Measurements from ENCODE around the gene SLC23A2.

DNA sequence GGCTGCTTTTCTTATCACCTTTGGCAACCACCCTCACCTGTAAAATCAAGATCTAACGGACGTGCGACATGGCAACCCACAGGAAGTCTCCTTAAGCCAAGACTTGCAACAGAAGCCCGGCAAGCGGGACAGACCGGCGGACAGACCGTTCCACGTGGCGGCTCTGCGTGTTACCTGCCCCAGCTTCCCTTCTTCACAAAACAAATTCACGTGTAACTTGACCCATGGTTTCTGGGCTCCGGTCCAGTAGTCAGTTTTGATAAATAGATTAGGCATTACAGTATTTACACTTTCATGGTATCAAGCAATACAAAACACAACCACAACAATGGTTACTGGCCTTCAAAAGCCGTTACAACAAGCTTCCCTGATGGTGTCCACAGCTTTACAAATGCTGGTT, 145.8 kb downstream of the SLC23A2 start:
- TF ChIP-seq, protein P1, sequence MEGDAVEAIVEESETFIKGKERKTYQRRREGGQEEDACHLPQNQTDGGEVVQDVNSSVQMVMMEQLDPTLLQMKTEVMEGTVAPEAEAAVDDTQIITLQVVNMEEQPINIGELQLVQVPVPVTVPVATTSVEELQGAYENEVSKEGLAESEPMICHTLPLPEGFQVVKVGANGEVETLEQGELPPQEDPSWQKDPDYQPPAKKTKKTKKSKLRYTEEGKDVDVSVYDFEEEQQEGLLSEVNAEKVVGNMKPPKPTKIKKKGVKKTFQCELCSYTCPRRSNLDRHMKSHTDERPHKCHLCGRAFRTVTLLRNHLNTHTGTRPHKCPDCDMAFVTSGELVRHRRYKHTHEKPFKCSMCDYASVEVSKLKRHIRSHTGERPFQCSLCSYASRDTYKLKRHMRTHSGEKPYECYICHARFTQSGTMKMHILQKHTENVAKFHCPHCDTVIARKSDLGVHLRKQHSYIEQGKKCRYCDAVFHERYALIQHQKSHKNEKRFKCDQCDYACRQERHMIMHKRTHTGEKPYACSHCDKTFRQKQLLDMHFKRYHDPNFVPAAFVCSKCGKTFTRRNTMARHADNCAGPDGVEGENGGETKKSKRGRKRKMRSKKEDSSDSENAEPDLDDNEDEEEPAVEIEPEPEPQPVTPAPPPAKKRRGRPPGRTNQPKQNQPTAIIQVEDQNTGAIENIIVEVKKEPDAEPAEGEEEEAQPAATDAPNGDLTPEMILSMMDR (IDR thresholded peaks at IDR 0.05): no peak
- TF ChIP-seq POLR2AphosphoS5 (IDR thresholded peaks at IDR 0.05; ENCODE audit: low read depth, low read length): no peak
- no peak for TF ChIP-seq SIN3A (IDR thresholded peaks at IDR 0.05; ENCODE audit: borderline replicate concordance, insufficient read depth, low read depth, low read length)

Measured in Panc1 (cell line).